Activated CD4-positive, alpha-beta T cell treated with anti-CD3 and anti-CD28 coated beads, Interleukin-2, amount 10 ng/mL, durations not matched to agents 7 days and 5 days (primary cell): ENCODE results near the gene LARGE1. TPM values are rescaled to one million over a fixed set of nuclear protein-coding genes. Genes with fewer than 3 reads are reported as not detected.
"Not testable (repeated sequence)": the region's sequence is repeated elsewhere in the genome, so short reads cannot be mapped to it uniquely, and the experiment has no call there.

ENCODE experiments used
- CTCF ChIA-PET: fragments of 350-600 bp; sonication (Branson Sonifier 250); formaldehyde crosslinking; loops from one replicate; lab custom pipeline; 2021; ENCODE audit warnings: antibody characterized with exemption; lab: Charles Lee
- POLR2A ChIA-PET: fragments of 350-600 bp; sonication (Branson Sonifier 250); formaldehyde crosslinking; loops from one replicate; lab custom pipeline; 2021; ENCODE audit warnings: antibody characterized with exemption; lab: Charles Lee
- DNase-seq: peaks from one replicate; pipeline ENCODE4 v3.0.0-alpha.2; 2020
- H3K27ac Mint-ChIP-seq: one replicate; pipeline ENCODE4 v1.8.0; 2021; ENCODE audit warnings: mild to moderate bottlenecking, moderate library complexity, mixed read lengths
- H3K27me3 Mint-ChIP-seq: one replicate; pipeline ENCODE4 v1.8.0; 2021; ENCODE audit warnings: mixed read lengths
- H3K36me3 Mint-ChIP-seq: one replicate; pipeline ENCODE4 v1.8.0; 2021; ENCODE audit warnings: low read depth, mixed read lengths
- H3K4me1 Mint-ChIP-seq: one replicate; pipeline ENCODE4 v1.8.0; 2021; ENCODE audit warnings: mixed read lengths
- H3K4me3 Mint-ChIP-seq: one replicate; pipeline ENCODE4 v1.8.0; 2021; ENCODE audit warnings: mild to moderate bottlenecking, moderate library complexity, mixed read lengths
- H3K9me3 Mint-ChIP-seq: one replicate; pipeline ENCODE4 v1.8.0; 2021; ENCODE audit warnings: mixed read lengths
- total RNA-seq, 2 experiments: library from RNA; stranded (reverse); gene quantifications; one replicate each; pipeline ENCODE4 v1.2.3, GENCODE V29; 2021

Gene LARGE1
- total RNA-seq, 2 experiments from 2014 or later: 0.21 to 0.40 TPM

DNA sequence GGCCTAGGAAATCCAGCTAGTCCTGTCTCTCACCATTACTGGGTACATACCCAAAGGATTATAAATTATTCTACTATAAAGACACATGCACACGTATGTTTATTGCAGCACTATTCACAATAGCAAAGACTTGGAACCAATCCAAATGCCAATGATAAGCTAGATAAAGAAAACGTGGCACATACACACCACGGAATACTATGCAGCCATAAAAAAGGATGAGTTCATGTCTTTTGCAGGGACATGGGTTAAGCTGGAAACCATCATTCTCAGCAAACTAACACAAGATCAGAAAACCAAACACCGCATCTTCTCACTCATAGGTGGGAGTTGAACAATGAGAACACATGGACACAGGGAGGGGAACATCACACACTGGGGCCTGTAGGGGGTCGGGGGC is 61.6 kb downstream of the LARGE1 start:
- POLR2A ChIA-PET: interaction anchor here (0.6 kb wide), 1 partner anchor 1267 kb away, joined by 3 read pairs; no protein-coding TSS in a partner anchor
- H3K4me3 Mint-ChIP-seq, H3K9me3 Mint-ChIP-seq, H3K27ac Mint-ChIP-seq, H3K36me3 Mint-ChIP-seq, H3K4me1 Mint-ChIP-seq, DNase-seq, H3K27me3 Mint-ChIP-seq: not testable (repeated sequence)
- CTCF ChIA-PET: interaction anchor here (0.6 kb wide), 1 partner anchor 971 kb away, joined by 3 read pairs; no protein-coding TSS in a partner anchor

DNA sequence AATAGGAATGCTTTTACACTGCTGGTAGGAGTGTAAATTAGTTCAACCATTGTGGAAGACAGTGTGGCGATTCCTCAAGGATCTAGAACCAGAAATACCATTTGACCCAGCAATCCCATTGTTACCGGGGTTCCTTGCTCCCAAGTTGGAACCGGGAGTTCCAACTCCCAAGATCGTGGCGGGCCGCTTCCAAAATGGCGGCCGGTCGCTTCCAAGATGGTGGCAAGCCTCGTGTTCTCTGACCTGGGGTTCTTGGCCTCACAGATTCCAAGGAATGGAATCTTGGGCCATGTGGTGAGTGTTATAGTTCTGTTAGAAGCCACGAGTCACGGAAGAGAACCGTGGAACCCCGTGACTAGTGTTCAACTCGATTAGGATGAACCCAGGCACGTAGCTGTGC is 62.5 kb downstream of the LARGE1 start:
- H3K36me3 Mint-ChIP-seq, H3K27me3 Mint-ChIP-seq, H3K4me1 Mint-ChIP-seq, DNase-seq, H3K9me3 Mint-ChIP-seq, H3K27ac Mint-ChIP-seq, CTCF ChIA-PET, H3K4me3 Mint-ChIP-seq, POLR2A ChIA-PET: not testable (repeated sequence)

DNA sequence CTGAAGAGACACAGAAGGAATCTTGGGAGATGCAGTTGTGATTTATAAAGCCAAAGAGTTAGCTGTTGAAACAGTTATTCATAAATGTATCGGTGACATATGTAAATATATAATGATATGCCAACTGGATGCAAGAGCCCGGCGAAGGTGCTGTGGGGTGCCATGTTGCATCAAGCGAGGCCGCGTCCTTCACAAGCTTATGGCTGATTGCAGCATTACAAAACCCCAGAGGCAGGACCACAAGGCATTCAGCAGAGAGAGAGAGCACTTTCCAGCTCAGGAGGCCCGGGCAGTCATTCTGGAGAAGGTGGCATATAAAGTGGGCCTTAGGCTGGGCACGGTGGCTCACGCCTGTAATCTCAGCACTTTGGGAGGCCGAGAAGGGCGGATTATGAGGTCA is 65.6 kb downstream of the LARGE1 start:
- no peak overlapping the region for H3K4me3 Mint-ChIP-seq
- H3K36me3 Mint-ChIP-seq: no peaks in the 10 kb centered on the region
- H3K9me3 Mint-ChIP-seq: peaks cover 6% of the 10 kb centered on the region
- H3K27me3 Mint-ChIP-seq: no peaks in the 10 kb centered on the region
- ChIA-PET CTCF (interaction anchor here (1.1 kb wide), 1 partner anchor 23 kb away, joined by 4 read pairs; no protein-coding TSS in a partner anchor), POLR2A (no interaction called here)
- DNase-seq: no peak
- H3K27ac Mint-ChIP-seq: no peak overlapping the region
- peaks cover 5% of the 10 kb centered on the region for H3K4me1 Mint-ChIP-seq

DNA sequence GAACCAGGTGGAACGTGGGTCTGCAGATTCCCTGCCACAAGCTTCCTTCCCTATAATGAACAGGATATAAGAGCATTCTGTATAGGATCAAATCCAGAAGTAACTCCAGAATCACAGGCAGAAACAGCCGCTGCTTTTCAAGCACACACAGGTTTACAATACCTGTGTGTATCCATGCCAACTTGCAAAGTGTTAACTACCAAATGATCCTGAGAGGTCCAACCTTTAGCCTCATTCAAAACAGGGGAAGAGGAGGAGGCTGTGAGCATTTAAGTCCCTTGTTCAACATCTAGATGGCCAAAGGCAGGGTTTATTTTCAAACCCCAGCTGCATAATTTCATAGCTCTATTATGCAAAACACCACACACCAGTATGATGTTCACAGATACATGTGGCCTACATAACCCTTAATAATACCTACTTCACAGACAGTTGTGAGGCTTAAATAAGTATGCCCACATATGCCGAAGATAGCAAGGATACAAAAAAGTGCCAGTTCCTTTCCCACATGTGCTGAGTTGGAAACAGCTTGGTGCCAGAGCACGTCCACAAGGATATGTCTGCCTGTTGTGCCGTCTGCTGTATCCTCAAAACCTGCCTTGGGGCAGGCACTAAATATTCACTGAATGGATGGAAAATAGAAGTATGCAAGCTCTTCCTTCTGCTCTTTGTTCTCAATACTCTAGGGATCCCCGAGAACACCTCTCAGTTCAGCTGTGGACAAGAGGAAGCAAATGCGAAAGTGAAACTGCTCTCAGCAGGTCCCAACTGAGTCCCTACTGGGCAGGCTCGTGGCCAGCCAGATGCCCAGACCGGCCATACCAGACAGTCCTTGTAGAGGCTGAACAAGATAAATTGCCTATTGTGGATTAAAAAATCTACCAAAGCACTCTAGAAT is 66.8 kb downstream of the LARGE1 start:
- Mint-ChIP-seq H3K27me3 (no peaks in the 10 kb centered on the region), H3K4me3 (peak overlapping the region; percentile 53), H3K9me3 (peaks cover 7% of the 10 kb centered on the region), H3K27ac (peak overlapping the region; percentile 73), H3K4me1 (peaks cover 5% of the 10 kb centered on the region), H3K36me3 (no peaks in the 10 kb centered on the region)
- CTCF ChIA-PET: interaction anchor here (1.1 kb wide), 1 partner anchor 22 kb away, joined by 4 read pairs; no protein-coding TSS in a partner anchor
- POLR2A ChIA-PET: no interaction called here
- peak; percentile 10 for DNase-seq

DNA sequence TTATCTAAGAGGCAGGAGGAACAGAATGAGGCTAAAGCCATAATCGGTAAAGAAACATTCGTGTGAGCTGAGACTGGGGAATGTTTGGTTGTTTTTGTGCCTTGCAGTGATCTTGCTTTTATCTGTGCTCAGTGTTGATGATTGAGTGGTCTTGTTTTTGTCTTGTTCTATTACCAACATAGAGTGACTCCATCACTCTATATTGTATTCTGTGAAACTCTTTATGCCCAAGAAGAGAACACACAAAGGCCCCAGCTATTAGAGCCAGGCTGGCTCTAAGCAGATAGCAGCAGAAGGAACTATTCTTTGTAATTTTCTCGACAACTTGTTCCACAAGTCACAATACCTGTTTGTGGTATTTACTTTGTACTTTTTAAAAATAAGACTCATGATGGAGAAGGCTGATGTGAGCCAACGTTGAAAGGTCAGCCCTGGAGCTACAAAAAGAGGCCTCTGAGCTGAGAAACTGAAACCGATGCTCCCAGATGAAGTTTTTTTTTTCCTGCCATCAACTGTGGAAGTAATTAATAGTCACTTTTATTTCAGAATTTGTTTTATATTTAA is 68.4 kb downstream of the LARGE1 start:
- Mint-ChIP-seq H3K27ac (no peak overlapping the region), H3K9me3 (peaks cover 11% of the 10 kb centered on the region), H3K27me3 (no peaks in the 10 kb centered on the region), H3K4me3 (no peak overlapping the region), H3K36me3 (no peaks in the 10 kb centered on the region), H3K4me1 (peaks cover 5% of the 10 kb centered on the region)
- POLR2A ChIA-PET: no interaction called here
- no peak for DNase-seq
- CTCF ChIA-PET: no interaction called here

DNA sequence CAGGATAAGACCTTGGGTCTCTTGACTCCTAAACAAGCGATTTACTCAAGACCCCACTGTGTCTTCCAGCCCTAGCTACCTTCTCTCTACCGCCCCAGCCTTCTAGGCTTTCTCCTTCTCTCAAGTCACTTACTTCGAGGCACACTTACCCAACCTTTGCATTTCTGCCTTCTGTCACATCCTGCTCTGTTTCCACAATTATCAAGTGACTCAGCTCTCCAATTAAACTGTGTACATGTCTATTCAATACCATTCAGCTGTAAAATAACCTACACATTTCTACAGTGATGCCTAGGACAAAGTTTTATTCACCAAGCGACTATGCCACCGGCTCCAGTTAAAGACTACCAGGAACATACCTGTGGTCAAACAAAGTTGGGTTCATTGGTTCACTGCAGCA is 69.0 kb downstream of the LARGE1 start:
- ChIA-PET CTCF (no interaction called here), POLR2A (no interaction called here)
- Mint-ChIP-seq H3K27ac (no peak overlapping the region), H3K9me3 (peaks cover 14% of the 10 kb centered on the region), H3K36me3 (no peaks in the 10 kb centered on the region), H3K4me1 (peaks cover 5% of the 10 kb centered on the region), H3K4me3 (no peak overlapping the region), H3K27me3 (no peaks in the 10 kb centered on the region)
- DNase-seq: no peak

DNA sequence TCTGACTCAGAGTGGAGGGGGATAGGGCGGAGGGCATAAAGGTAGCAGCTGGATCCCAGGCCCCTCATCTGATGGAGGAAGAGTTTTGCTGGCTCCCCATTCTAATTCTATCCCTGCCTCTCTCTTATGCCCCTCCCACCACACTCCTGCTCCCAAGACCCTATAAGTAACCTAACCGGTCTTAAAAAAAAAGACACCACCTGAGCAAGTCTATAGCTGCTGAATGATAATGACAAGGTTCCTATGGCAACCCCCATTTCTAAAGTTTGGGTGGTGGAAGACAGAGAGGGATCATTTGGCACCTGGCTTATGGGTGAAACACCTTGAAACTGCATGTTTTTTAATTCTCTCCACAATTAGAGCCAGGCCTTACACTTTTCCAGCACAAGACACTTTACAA is 69.6 kb downstream of the LARGE1 start:
- ChIA-PET POLR2A (no interaction called here), CTCF (no interaction called here)
- Mint-ChIP-seq H3K4me3 (no peak overlapping the region), H3K9me3 (peaks cover 16% of the 10 kb centered on the region), H3K36me3 (no peaks in the 10 kb centered on the region), H3K27ac (no peak overlapping the region), H3K4me1 (peaks cover 5% of the 10 kb centered on the region), H3K27me3 (no peaks in the 10 kb centered on the region)
- DNase-seq: no peak

DNA sequence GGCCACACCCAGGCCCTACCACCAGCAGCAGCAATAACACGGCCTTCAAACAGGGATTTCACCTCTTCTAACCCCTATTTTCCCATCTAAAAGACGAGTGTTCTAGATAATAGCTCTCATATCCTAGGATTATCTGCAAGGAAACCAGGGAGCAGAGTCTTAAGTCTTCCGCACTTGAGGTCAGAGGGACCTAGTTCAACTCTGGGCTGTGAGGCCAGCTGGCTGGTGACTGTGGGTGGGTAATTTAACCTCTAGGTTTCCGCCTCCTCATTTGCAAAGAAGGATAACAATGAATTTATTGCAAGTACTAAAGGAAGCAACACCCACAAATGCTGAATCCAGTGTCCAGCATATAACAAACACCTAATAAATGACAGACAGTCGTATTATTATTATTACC is 70.1 kb downstream of the LARGE1 start:
- Mint-ChIP-seq H3K27ac (no peak overlapping the region), H3K36me3 (no peaks in the 10 kb centered on the region), H3K4me1 (peaks cover 5% of the 10 kb centered on the region), H3K4me3 (no peak overlapping the region), H3K27me3 (no peaks in the 10 kb centered on the region), H3K9me3 (peaks cover 18% of the 10 kb centered on the region)
- no peak for DNase-seq
- ChIA-PET POLR2A (no interaction called here), CTCF (no interaction called here)

DNA sequence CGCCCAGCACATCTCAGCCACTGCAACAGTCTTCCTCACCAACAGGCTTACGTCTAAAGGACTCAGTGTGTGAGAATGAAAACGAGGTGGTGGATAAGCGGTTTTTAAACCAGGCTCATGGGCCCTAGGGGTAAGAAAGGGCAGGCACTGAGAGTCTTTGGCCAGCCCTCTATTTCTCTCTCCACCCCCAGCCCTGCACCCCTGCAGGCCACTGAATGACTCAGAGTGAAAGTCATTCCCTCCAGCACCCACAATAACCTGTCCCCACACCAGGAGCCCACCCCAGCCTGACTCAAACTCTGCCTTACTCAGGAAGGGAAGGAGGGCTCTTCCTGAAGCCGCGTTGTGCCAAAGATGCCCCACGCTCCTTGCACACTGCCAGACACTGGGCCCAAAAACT is 72.0 kb downstream of the LARGE1 start:
- Mint-ChIP-seq H3K4me1 (no peaks in the 10 kb centered on the region), H3K9me3 (peaks cover 18% of the 10 kb centered on the region), H3K36me3 (no peaks in the 10 kb centered on the region), H3K27ac (no peak overlapping the region), H3K4me3 (no peak overlapping the region), H3K27me3 (no peaks in the 10 kb centered on the region)
- DNase-seq: no peak
- ChIA-PET CTCF (no interaction called here), POLR2A (interaction anchor here (0.6 kb wide), 1 partner anchor 879 kb away, joined by 4 read pairs; no protein-coding TSS in a partner anchor)

DNA sequence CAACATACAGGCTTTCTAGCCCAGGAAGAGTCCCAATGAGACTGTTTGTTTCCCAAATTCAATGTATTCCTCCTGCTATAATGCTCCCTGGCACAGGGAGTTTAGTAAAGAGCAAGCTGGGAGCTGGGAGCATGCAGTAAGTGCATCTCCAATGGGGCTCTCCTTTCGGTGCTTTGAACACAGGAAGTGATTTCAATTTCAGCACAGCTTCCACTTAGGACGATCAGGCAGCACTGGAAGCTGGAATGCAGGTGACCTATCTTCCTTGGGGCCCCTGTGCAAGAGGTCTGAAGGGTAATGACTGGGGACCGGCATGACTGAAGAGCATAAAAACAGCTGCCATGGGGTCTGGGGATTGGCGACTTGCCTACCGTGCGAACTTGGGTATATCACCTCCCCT is 76.0 kb downstream of the LARGE1 start:
- CTCF ChIA-PET: no interaction called here
- POLR2A ChIA-PET: no interaction called here
- Mint-ChIP-seq H3K9me3 (peaks cover 18% of the 10 kb centered on the region), H3K36me3 (no peaks in the 10 kb centered on the region), H3K4me3 (no peak overlapping the region), H3K4me1 (no peaks in the 10 kb centered on the region), H3K27me3 (no peaks in the 10 kb centered on the region), H3K27ac (no peak overlapping the region)
- DNase-seq: no peak

DNA sequence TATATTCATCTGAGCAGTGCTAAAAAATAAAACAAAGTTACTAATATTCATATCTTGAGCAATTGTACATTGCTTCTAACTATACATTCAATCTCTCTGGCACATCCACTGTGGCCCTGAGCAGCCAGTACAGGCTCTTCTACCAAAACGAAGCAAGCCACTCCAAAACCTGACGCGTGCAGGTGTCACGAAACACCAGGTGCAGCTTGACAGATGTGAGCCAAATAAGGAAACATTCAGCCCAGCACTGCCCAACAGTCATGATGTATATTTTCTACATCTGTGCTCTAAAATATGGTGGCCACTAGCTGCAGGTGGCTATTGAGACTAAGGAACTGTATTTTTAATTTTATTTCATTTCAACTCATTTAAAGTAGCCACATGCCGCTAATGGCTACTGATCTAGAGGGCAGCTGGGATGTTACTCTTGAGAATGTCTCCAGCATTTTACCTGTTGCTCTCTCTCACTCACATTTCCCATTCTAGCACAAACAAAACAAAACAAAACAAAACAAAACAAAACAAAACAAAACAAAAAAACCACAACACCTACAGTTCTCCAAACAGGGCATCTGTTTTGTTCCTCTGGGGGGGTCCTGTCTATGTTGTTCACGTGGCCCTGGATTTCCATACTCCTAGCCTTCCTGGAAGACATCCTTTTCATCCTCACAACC is 77.7 kb downstream of the LARGE1 start:
- no peak for DNase-seq
- Mint-ChIP-seq H3K36me3 (no peaks in the 10 kb centered on the region), H3K27ac (no peak overlapping the region), H3K27me3 (no peaks in the 10 kb centered on the region), H3K9me3 (peaks cover 10% of the 10 kb centered on the region), H3K4me1 (no peaks in the 10 kb centered on the region), H3K4me3 (no peak overlapping the region)
- ChIA-PET CTCF (no interaction called here), POLR2A (no interaction called here)

DNA sequence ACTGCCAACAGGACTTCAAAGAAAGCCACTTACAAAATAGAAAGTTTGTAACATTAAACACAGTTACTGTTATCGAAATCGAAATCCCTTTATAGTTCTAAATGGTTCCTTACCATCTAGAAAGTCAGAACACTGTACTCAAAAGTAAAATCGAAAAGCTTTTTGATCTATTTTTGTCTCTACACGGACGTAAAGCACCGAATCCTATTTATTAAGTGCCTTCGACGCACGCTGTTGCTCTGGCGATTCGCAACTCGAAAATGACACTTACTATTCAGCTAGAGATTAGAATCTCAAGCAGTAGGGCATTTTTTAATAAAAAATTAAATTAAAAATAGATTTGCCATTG is 78.3 kb downstream of the LARGE1 start:
- CTCF ChIA-PET: no interaction called here
- no peak overlapping the region for H3K27ac Mint-ChIP-seq
- no peak overlapping the region for H3K4me3 Mint-ChIP-seq

More for the DNA sequence above, 78.3 kb downstream of the LARGE1 start:
- H3K9me3 Mint-ChIP-seq: peaks cover 8% of the 10 kb centered on the region
- POLR2A ChIA-PET: no interaction called here
- H3K27me3 Mint-ChIP-seq: no peaks in the 10 kb centered on the region
- no peaks in the 10 kb centered on the region for H3K36me3 Mint-ChIP-seq
- no peaks in the 10 kb centered on the region for H3K4me1 Mint-ChIP-seq
- DNase-seq: no peak
